ENCODE measurements around the gene RTN4RL2.
A peak's percentile ranks its signal among the peaks of the same experiment; 100 is the strongest.

Gene RTN4RL2

GRCh38 chr11:57468276-57468675 lies 7.9 kb downstream of the RTN4RL2 start:
- no peak overlapping the region for H3K4me3 ChIP-seq (ENCODE audit: control insufficient read depth, low read depth, low read length)
- no peak for DNase-seq (ENCODE audit: low read depth)
- TF ChIP-seq, protein P1, sequence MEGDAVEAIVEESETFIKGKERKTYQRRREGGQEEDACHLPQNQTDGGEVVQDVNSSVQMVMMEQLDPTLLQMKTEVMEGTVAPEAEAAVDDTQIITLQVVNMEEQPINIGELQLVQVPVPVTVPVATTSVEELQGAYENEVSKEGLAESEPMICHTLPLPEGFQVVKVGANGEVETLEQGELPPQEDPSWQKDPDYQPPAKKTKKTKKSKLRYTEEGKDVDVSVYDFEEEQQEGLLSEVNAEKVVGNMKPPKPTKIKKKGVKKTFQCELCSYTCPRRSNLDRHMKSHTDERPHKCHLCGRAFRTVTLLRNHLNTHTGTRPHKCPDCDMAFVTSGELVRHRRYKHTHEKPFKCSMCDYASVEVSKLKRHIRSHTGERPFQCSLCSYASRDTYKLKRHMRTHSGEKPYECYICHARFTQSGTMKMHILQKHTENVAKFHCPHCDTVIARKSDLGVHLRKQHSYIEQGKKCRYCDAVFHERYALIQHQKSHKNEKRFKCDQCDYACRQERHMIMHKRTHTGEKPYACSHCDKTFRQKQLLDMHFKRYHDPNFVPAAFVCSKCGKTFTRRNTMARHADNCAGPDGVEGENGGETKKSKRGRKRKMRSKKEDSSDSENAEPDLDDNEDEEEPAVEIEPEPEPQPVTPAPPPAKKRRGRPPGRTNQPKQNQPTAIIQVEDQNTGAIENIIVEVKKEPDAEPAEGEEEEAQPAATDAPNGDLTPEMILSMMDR (conservative IDR thresholded peaks at IDR 0.05; ENCODE audit: control insufficient read depth, insufficient read depth, low read depth, low read length) = no peak

- no peak for DNase-seq (ENCODE audit: low read depth)
- TF ChIP-seq, protein P1 (conservative IDR thresholded peaks at IDR 0.05; ENCODE audit: control insufficient read depth, insufficient read depth, low read depth, low read length) = no peak
- no peak overlapping the region for H3K4me3 ChIP-seq (ENCODE audit: control insufficient read depth, low read depth, low read length)
Measured at GRCh38 chr11:57469268-57469667, 8.9 kb downstream of the RTN4RL2 start.

DNA sequence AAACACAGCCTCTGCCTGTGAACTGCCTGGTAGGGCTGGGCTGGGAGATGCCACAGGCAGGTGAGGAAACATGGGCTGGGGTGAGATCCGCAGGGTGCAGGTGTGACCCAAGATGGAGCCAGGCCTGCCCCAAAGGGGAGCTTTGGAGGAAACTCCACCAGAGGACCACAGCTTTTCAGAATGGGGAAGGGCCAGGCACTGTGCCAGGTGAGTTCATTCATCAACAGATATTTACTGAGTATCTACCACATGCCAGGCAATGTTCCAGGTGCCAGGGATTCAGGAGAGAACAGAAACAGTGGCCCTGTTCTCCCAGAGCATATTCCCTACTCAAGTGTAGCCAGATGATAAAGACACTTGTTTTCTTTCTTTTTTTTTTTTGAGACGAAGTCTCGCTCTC lies 11.2 kb downstream of the RTN4RL2 start:
- H3K4me3 ChIP-seq (ENCODE audit: control insufficient read depth, low read depth, low read length) = no peak overlapping the region
- no peak for DNase-seq (ENCODE audit: low read depth)
- TF ChIP-seq, protein P1 (conservative IDR thresholded peaks at IDR 0.05; ENCODE audit: control insufficient read depth, insufficient read depth, low read depth, low read length) = no peak

DNA sequence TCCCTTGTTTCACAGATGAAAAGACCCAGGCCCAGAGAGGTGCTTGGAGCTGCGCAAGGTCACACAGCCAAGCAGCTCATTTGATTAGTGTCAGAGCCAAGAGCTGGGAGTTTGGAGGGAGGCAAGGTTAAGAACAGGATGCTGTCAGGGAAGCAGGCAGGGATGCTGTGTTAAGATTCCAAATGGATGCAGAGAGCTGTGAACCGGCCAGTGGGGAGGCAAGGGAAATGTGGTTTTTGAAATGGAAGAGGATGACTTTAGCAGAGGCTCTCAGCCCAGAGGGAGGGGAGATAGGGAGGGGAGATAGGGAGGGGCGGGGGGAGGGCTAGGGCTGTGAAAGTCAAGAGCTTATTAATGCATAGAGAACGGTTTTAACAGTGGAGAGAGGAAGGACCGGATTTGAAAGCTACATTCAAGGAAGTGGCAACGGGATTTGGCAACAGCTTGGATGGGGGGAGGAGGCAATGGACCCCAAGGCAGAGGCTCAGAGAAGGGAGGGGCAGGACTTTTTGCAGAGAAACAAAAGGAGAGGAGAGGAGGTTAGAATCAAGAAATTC lies 13.0 kb downstream of the RTN4RL2 start:
- TF ChIP-seq, protein P1 (conservative IDR thresholded peaks at IDR 0.05; ENCODE audit: control insufficient read depth, insufficient read depth, low read depth, low read length) = no peak
- no peak overlapping the region for H3K4me3 ChIP-seq (ENCODE audit: control insufficient read depth, low read depth, low read length)
- DNase-seq (ENCODE audit: low read depth) = no peak

DNA sequence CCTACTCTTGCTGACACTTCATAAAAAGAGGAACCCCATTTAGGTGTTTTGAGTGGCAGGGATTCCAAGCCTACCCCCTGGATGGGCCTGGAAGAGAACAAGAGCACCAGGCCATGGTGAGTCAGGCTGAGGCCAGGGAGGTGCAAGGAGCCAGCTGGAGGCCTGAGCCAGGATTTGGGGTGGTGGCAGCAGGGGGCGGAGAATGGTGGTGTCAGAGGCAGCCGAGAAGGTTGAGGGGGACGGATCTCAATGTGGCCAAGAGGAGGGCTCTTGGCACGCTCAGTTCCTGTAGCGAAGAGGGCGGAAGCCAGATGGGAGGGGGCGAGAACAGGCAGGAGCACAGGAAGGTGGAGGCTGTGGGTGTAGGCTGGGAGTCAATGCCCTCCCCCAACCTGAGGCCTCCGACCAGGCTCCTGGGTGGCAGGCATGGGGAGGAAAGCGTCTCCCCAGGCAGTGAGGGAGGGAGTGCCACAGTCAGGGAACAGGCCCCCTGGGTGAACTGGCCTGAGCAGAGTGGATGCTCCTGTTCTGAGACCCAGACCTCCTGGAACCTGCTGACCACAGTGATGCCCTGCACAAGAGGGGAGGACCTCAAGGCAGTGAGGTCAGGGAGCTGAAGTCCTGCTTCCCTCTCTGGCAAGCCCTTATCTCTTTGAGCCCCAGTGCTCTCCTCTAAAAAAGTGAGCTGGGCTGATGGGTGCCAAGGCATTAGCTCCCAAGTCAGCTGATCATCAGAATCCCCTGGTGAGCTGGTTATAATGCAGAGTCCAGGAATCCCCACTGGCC lies 13.9 kb downstream of the RTN4RL2 start:
- DNase-seq (ENCODE audit: low read depth) = peak; percentile 39
- no peak overlapping the region for H3K4me3 ChIP-seq (ENCODE audit: control insufficient read depth, low read depth, low read length)
- TF ChIP-seq, protein P1 (conservative IDR thresholded peaks at IDR 0.05; ENCODE audit: control insufficient read depth, insufficient read depth, low read depth, low read length) = no peak

DNA sequence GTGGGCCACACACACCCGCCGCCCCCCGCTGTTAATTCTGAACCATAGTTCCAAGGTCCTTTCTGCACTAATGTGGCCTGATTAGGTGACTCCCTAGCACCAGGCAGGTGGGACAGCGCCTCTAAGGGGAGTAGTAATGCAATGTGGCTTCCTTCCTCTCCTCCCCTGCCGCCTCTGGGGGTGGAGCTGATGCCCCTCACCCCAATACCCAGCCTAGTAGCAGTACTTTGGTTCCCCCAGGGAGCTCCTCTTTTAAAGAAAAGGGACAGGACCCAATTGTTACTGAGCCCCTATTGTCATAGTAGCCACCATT lies 14.4 kb downstream of the RTN4RL2 start:
- no peak for DNase-seq (ENCODE audit: low read depth)
- TF ChIP-seq, protein P1 (conservative IDR thresholded peaks at IDR 0.05; ENCODE audit: control insufficient read depth, insufficient read depth, low read depth, low read length) = no peak
- H3K4me3 ChIP-seq (ENCODE audit: control insufficient read depth, low read depth, low read length) = no peak overlapping the region

Measured in fibroblast of mammary gland (primary cell).